GM12878 (cell line): ENCODE data around the gene SLC6A8. TPM values are rescaled to one million over a fixed set of nuclear protein-coding genes. Genes with fewer than 3 reads are reported as not detected.

Experiments
- ATAC-seq: fragments of 200-7000 bp; cut with Tn5 transposase; 3 replicates; pipeline ENCODE4 v1.9.1; 2020; ENCODE audit warnings: mild to moderate bottlenecking, moderate library complexity
- BruUV-seq: library from RNA; stranded (reverse); fragments of 400-500 nt; replicated peaks from 2 replicates; lab custom pipeline; 2021; lab: Mats Ljungman, UMichigan
- CTCF ChIA-PET: fragments of 300-600 bp; sonication (Branson Sonifier 250); formaldehyde crosslinking; extraction: SDS; loops from one replicate; lab custom pipeline; 2021; ENCODE audit warnings: inconsistent platforms; lab: Yijun Ruan, JAX
- POLR2A ChIA-PET: fragments of 350-600 bp; formaldehyde crosslinking; extraction: SDS; loops from one replicate; lab custom pipeline; 2021; ENCODE audit warnings: inconsistent platforms; lab: Charles Lee
- RAD21 ChIA-PET: fragments of 300-600 bp; sonication (Branson Sonifier 250); formaldehyde crosslinking; loops from one replicate; lab custom pipeline; 2023; ENCODE audit warnings: antibody characterized with exemption; ENCODE audit not compliant: unreplicated experiment; lab: Charles Lee
- SMC1A ChIA-PET: fragments of 300-600 bp; sonication (Branson Sonifier 250); formaldehyde crosslinking; loops from one replicate; lab custom pipeline; 2023; ENCODE audit not compliant: unreplicated experiment, uncharacterized antibody; lab: Charles Lee
- DNase-seq: peaks from one replicate; pipeline ENCODE4 v3.0.0-alpha.2; 2011; ENCODE audit warnings: low read depth, low spot score
- FAIRE-seq: peaks from 3 replicates; lab custom pipeline; 2011; peaks lifted over from hg19 to GRCh38; lab: Jason Lieb, UNC
- H2AFZ ChIP-seq: 2 replicates; pipeline ENCODE4 v1.6.0; 2011; ENCODE audit warnings: low read depth, low read length, control low read depth; ENCODE audit not compliant: control insufficient read depth
- H3K27ac ChIP-seq: 2 replicates; pipeline ENCODE4 v1.5.1; 2011; ENCODE audit warnings: control low read depth; ENCODE audit not compliant: control insufficient read depth, insufficient read depth
- H3K27me3 ChIP-seq, 2 experiments: replicated peaks in 1 of 2; 2 replicates each; pipeline versions ENCODE4 v1.6.0 to v1.6.1; 2011; ENCODE audit warnings: low read length in 1 of 2; ENCODE audit not compliant: control insufficient read depth in 2 of 2, insufficient read depth in 2 of 2
- H3K36me3 ChIP-seq, 2 experiments: 2 replicates each; pipeline ENCODE4 v1.5.1; 2011; ENCODE audit warnings: low read length in 1 of 2; ENCODE audit not compliant: control insufficient read depth in 2 of 2, insufficient read depth in 2 of 2
- H3K4me1 ChIP-seq: 2 replicates; pipeline ENCODE4 v1.6.1; 2011; ENCODE audit warnings: mild to moderate bottlenecking, low read length, moderate library complexity, mixed read lengths; ENCODE audit not compliant: control insufficient read depth, insufficient read depth
- H3K4me2 ChIP-seq: 2 replicates; pipeline ENCODE4 v1.6.0; 2011; ENCODE audit warnings: control low read depth; ENCODE audit not compliant: control insufficient read depth, insufficient read depth
- H3K4me3 ChIP-seq: fragments of 200-600 bp; sonication (generic); 2 replicates; pipeline ENCODE4 v1.5.1; 2016
- H3K79me2 ChIP-seq: 2 replicates; pipeline ENCODE4 v1.6.0; 2011; ENCODE audit warnings: low read length; ENCODE audit not compliant: control insufficient read depth, insufficient read depth
- H3K9ac ChIP-seq: 2 replicates; pipeline ENCODE4 v1.8.0; 2011; ENCODE audit warnings: low read length, control low read depth, mixed read lengths; ENCODE audit not compliant: control insufficient read depth, insufficient read depth
- H3K9me3 ChIP-seq: replicated peaks from 3 replicates; pipeline ENCODE4 v1.5.1; 2011; ENCODE audit warnings: mild to moderate bottlenecking, low read length; ENCODE audit not compliant: control insufficient read depth, insufficient read depth
- H4K20me1 ChIP-seq: 2 replicates; pipeline ENCODE4 v1.6.0; 2011; ENCODE audit not compliant: control insufficient read depth, insufficient read depth
- CREB1 ChIP-seq: IDR thresholded peaks from 2 replicates; pipeline ENCODE4 v1.6.1; 2012; ENCODE audit warnings: low read depth, mild to moderate bottlenecking, inconsistent platforms
- HDAC2 ChIP-seq: fragments of 200-600 bp; sonication (generic); IDR thresholded peaks from 2 replicates; pipeline ENCODE4 v1.6.1; 2017
- IKZF2 ChIP-seq, 2 experiments: fragments of 450-650 bp; IDR thresholded peaks; 2 replicates each; pipeline ENCODE4 v1.6.1; 2017; ENCODE audit warnings: mild to moderate bottlenecking in 2 of 2, moderate library complexity in 2 of 2
- IRF4 ChIP-seq: IDR thresholded peaks from 2 replicates; pipeline ENCODE4 v1.6.1; 2011; ENCODE audit warnings: low read depth, low read length
- NBN ChIP-seq: fragments of 450-650 bp; IDR thresholded peaks from 2 replicates; pipeline ENCODE4 v1.6.1; 2016
- NFYA ChIP-seq: IDR thresholded peaks from 2 replicates; pipeline ENCODE4 v1.6.1; 2011; ENCODE audit warnings: low read depth, mild to moderate bottlenecking, low read length, improper control_type of control experiment, borderline replicate concordance
- NRF1 ChIP-seq: conservative IDR thresholded peaks from 2 replicates; pipeline ENCODE4 v1.6.1; 2011; ENCODE audit warnings: mild to moderate bottlenecking, low read depth, low read length, improper control_type of control experiment
- PBX3 ChIP-seq: IDR thresholded peaks from 2 replicates; pipeline ENCODE4 v1.6.1; 2011; ENCODE audit warnings: mild to moderate bottlenecking, low read depth, low read length, moderate library complexity; ENCODE audit not compliant: insufficient replicate concordance
- SPI1 ChIP-seq: IDR thresholded peaks from 2 replicates; pipeline ENCODE4 v1.6.1; 2011; ENCODE audit warnings: low read depth, mild to moderate bottlenecking, low read length, moderate library complexity, borderline replicate concordance; ENCODE audit not compliant: insufficient read depth
- ZNF592 ChIP-seq: fragments of 450-650 bp; IDR thresholded peaks from 2 replicates; pipeline ENCODE4 v1.6.1; 2017; ENCODE audit warnings: mild to moderate bottlenecking, moderate library complexity
- WGBS: methylation state at CpG from one replicate; pipeline ENCODE4 v1.1.6; 2016; ENCODE audit warnings: low lambda C conversion rate; ENCODE audit not compliant: insufficient replicate concordance, insufficient coverage; ENCODE audit errors: missing lambda C conversion rate; 5-methylcytosine and 5-hydroxymethylcytosine counted together
- in situ Hi-C: fragments of 300-500 bp; cut with MboI; formaldehyde crosslinking; loops from 9 replicates; pipeline ENCODE4 v1.14.3; 2018; ENCODE audit warnings: mixed read lengths
- intact Hi-C: fragments of 100-400 bp; cut with micrococcal nuclease; formaldehyde crosslinking; loops from one replicate; pipeline ENCODE4 v1.14.2; 2022; ENCODE audit not compliant: unreplicated experiment
- polyA plus RNA-seq, 11 experiments: library from polyadenylated mRNA; depleted of rRNA in 4 of 11; unstranded in 6 of 11; stranded (reverse) in 5 of 11; fragments of >200 nt; fragmentation: Nextera tagmentation in 4 of 11; fragmentation: Illumina TruSeq in 1 of 11; extraction: Ambion mirVana in 4 of 11; extraction: Trizol in 1 of 11; gene quantifications; 1 replicate in 1 of 11; 2 replicates in 10 of 11; pipeline versions ENCODE4 v1.2.1 to v1.2.3, GENCODE V29; 2011 to 2016; ENCODE audit warnings: inconsistent platforms in 2 of 11, missing spikeins in 2 of 11, low read depth in 1 of 11
- total RNA-seq, 4 experiments: library from RNA; depleted of rRNA in 3 of 4; stranded (reverse); fragments of >200 nt in 3 of 4; fragmentation: Illumina TruSeq in 1 of 4; extraction: Trizol in 1 of 4; gene quantifications; 2 replicates each; pipeline versions ENCODE4 v1.2.1 to v1.2.3, GENCODE V29; 2013 to 2021
- TF ChIP-seq, protein P1 (sequence below): fragments of 450-650 bp; IDR thresholded peaks from 2 replicates; pipeline ENCODE4 v1.6.1; 2016; ENCODE audit warnings: mild to moderate bottlenecking
- TF ChIP-seq, protein P2 (sequence below): IDR thresholded peaks from 2 replicates; pipeline ENCODE4 v1.6.1; 2012; ENCODE audit warnings: low read depth, low read length, improper control_type of control experiment
- TF ChIP-seq, protein P3 (sequence below): IDR thresholded peaks from 2 replicates; pipeline ENCODE4 v1.6.1; 2012; ENCODE audit warnings: mild to moderate bottlenecking, low read depth, low read length

The SLC6A8 gene
- total and polyA plus RNA-seq, 10 of the 15 experiments (the other 5 are each of a cell fraction or from before 2014, with no cell fraction given), result 0.01 to 0.72 (median 0.17) TPM; not detected in 6

- CTCF ChIA-PET, result no interaction called here
- DNase-seq, result no peak
- peak overlapping the region; percentile 71 for H3K4me2 ChIP-seq
- H3K4me1 ChIP-seq, result peaks cover 30% of the 10 kb centered on the region
- RAD21 ChIA-PET, result no interaction called here
- SMC1A ChIA-PET, result no interaction called here
- no peak for FAIRE-seq
- no peak overlapping the region; the same call in 1 of the 2 replicates for H3K27ac ChIP-seq
- H3K27me3 ChIP-seq, result no peaks in the 10 kb centered on the region
- no TSS peak for BruUV-seq
- WGBS, result 89% methylated on average over 29 of the region's 35 CpGs
- no peak overlapping the region for H2AFZ ChIP-seq
- in situ Hi-C loops, result no loop called here
- H3K9me3 ChIP-seq, result no peaks in the 10 kb centered on the region; the same call in 2 of the 3 replicates
- POLR2A ChIA-PET, result interaction anchor here (0.6 to 1.3 kb wide), 3 partner anchors 9 to 201 kb away, joined by 3 to 6 read pairs (median 4); partner anchors contain the start of gene ARHGAP4
- H4K20me1 ChIP-seq, result no peaks in the 10 kb centered on the region
- ATAC-seq, result no peak
- H3K4me3 ChIP-seq, result no peak overlapping the region
- H3K79me2 ChIP-seq, result peaks cover 17% of the 10 kb centered on the region
- H3K9ac ChIP-seq, result no peak overlapping the region
- peaks cover 0 to under 1% of the 10 kb centered on the region in 2 experiments; a peak in 1 of 4 replicates for H3K36me3 ChIP-seq
- intact Hi-C loops, result no loop called here
- TF ChIP-seq SPI1, result no peak
- TF ChIP-seq, protein P1, sequence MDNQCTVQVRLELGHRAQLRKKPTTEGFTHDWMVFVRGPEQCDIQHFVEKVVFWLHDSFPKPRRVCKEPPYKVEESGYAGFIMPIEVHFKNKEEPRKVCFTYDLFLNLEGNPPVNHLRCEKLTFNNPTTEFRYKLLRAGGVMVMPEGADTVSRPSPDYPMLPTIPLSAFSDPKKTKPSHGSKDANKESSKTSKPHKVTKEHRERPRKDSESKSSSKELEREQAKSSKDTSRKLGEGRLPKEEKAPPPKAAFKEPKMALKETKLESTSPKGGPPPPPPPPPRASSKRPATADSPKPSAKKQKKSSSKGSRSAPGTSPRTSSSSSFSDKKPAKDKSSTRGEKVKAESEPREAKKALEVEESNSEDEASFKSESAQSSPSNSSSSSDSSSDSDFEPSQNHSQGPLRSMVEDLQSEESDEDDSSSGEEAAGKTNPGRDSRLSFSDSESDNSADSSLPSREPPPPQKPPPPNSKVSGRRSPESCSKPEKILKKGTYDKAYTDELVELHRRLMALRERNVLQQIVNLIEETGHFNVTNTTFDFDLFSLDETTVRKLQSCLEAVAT, result no peak
- TF ChIP-seq ZNF592, result no peak
- TF ChIP-seq IKZF2 (IDR thresholded peaks at IDR 0.05), result no peak
- TF ChIP-seq, protein P2, sequence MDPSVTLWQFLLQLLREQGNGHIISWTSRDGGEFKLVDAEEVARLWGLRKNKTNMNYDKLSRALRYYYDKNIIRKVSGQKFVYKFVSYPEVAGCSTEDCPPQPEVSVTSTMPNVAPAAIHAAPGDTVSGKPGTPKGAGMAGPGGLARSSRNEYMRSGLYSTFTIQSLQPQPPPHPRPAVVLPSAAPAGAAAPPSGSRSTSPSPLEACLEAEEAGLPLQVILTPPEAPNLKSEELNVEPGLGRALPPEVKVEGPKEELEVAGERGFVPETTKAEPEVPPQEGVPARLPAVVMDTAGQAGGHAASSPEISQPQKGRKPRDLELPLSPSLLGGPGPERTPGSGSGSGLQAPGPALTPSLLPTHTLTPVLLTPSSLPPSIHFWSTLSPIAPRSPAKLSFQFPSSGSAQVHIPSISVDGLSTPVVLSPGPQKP, result no peak
- no peak for TF ChIP-seq HDAC2
- no peak for TF ChIP-seq IRF4
- no peak for TF ChIP-seq NFYA
- TF ChIP-seq NRF1, result no peak
- TF ChIP-seq PBX3, result no peak
- TF ChIP-seq, protein P3, sequence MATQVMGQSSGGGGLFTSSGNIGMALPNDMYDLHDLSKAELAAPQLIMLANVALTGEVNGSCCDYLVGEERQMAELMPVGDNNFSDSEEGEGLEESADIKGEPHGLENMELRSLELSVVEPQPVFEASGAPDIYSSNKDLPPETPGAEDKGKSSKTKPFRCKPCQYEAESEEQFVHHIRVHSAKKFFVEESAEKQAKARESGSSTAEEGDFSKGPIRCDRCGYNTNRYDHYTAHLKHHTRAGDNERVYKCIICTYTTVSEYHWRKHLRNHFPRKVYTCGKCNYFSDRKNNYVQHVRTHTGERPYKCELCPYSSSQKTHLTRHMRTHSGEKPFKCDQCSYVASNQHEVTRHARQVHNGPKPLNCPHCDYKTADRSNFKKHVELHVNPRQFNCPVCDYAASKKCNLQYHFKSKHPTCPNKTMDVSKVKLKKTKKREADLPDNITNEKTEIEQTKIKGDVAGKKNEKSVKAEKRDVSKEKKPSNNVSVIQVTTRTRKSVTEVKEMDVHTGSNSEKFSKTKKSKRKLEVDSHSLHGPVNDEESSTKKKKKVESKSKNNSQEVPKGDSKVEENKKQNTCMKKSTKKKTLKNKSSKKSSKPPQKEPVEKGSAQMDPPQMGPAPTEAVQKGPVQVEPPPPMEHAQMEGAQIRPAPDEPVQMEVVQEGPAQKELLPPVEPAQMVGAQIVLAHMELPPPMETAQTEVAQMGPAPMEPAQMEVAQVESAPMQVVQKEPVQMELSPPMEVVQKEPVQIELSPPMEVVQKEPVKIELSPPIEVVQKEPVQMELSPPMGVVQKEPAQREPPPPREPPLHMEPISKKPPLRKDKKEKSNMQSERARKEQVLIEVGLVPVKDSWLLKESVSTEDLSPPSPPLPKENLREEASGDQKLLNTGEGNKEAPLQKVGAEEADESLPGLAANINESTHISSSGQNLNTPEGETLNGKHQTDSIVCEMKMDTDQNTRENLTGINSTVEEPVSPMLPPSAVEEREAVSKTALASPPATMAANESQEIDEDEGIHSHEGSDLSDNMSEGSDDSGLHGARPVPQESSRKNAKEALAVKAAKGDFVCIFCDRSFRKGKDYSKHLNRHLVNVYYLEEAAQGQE, result no peak
- TF ChIP-seq NBN, result no peak
- TF ChIP-seq CREB1, result no peak
These were observed 38.1 kb downstream of the SLC6A8 start for GRCh38 chrX:153725832-153726285.
